Adrenal gland (tissue), 5 donors: ENCODE results near the gene GNG2.

ENCODE experiments used
- CTCF ChIP-seq, 6 experiments: fragments of 450-650 bp in 4 of 6; fragments of 200-600 bp in 2 of 6; sonication (generic) in 1 of 6; IDR thresholded peaks; 1 replicate in 5 of 6; 2 replicates in 1 of 6; pipeline versions ENCODE4 v1.5.1 to v1.8.0; 2016 to 2021; ENCODE audit warnings: antibody characterized with exemption in 6 of 6, mild to moderate bottlenecking in 2 of 6, moderate library complexity in 1 of 6
- POLR2A ChIP-seq, 2 donors: fragments of 450-650 bp; IDR thresholded peaks; one replicate each; pipeline ENCODE4 v1.6.1; 2017; ENCODE audit warnings: antibody characterized with exemption in 2 of 2, mild to moderate bottlenecking in 2 of 2, moderate library complexity in 1 of 2
- donor health status: DM: no; HTN: no; CAD: no.

DNA sequence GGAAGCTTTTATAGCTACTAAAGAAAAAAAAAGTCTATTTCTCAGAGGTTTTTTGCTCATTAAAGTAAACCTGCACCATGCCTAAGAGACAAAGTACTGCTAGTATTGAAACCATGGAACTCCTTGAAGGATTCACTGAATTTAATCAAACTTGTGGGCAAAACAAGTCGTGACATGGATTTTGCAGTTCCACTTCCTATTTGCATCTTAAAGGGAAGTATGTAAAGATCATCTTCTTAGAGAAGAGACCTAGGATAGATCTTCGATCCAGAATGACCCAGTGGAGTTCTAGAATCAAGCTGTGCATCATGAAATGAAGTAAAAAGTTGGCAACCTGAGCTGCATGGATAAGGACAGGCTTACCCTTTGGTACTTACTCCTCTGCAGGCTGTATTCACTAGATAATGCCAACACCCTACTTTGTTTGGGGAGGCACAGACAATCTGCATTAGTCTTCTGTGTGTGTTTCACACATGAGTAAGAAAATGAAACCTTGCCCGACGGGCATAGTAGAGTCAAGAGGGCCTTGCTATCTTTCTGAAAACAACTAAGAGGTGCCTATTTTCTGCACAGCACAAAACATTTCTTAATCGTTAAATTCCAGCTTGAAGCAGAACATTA is 1.9 kb downstream of the GNG2 start:
- TF ChIP-seq CTCF (IDR thresholded peaks at IDR 0.05) (no peak), POLR2A (IDR thresholded peaks at IDR 0.05) (no peak)
